Loucy (cell line): ENCODE measurements around the gene ATG13.

Experiments used
- H2AFZ ChIP-seq: fragments of 200-600 bp; sonication (generic); 2 replicates; pipeline ENCODE4 v1.6.0; 2016; ENCODE audit warnings: antibody characterized with exemption, mild to moderate bottlenecking, low read length, moderate library complexity
- H3F3A ChIP-seq: fragments of 200-600 bp; 2 replicates; pipeline ENCODE4 v1.6.0; 2016; ENCODE audit warnings: antibody characterized with exemption, low read depth, mild to moderate bottlenecking
- H3K27me3 ChIP-seq: fragments of 200-600 bp; sonication (generic); 2 replicates; pipeline ENCODE4 v1.6.1; 2014; ENCODE audit warnings: low read length, mild to moderate bottlenecking; ENCODE audit not compliant: insufficient read depth, poor library complexity, severe bottlenecking
- H3K36me3 ChIP-seq: fragments of 200-600 bp; sonication (generic); 2 replicates; pipeline ENCODE4 v1.6.1; 2016; ENCODE audit warnings: low read length; ENCODE audit not compliant: insufficient read depth
- H3K4me1 ChIP-seq: fragments of 200-600 bp; sonication (generic); 2 replicates; pipeline ENCODE4 v1.5.1; 2014; ENCODE audit warnings: low read length, mild to moderate bottlenecking; ENCODE audit not compliant: insufficient read depth, poor library complexity, severe bottlenecking
- H3K4me2 ChIP-seq: fragments of 200-600 bp; sonication (generic); 2 replicates; pipeline ENCODE4 v1.6.0; 2014; ENCODE audit warnings: antibody characterized with exemption, low read length, low read depth, mild to moderate bottlenecking; ENCODE audit not compliant: poor library complexity, severe bottlenecking
- H3K4me3 ChIP-seq: fragments of 200-600 bp; sonication (generic); 2 replicates; pipeline ENCODE4 v1.5.1; 2014; ENCODE audit warnings: low read length, mild to moderate bottlenecking, mixed read lengths; ENCODE audit not compliant: poor library complexity, severe bottlenecking
- H3K79me2 ChIP-seq: fragments of 200-600 bp; sonication (generic); 2 replicates; pipeline ENCODE4 v1.6.1; 2014; ENCODE audit warnings: low read length; ENCODE audit not compliant: insufficient read depth
- H3K9ac ChIP-seq: fragments of 200-600 bp; sonication (generic); 2 replicates; pipeline ENCODE4 v1.6.0; 2014; ENCODE audit warnings: mild to moderate bottlenecking, low read depth, low read length, moderate library complexity; ENCODE audit not compliant: poor library complexity, severe bottlenecking
- H3K9me2 ChIP-seq: fragments of 200-600 bp; sonication (generic); replicated peaks from 2 replicates; pipeline ENCODE4 v1.6.1; 2016; ENCODE audit warnings: low read depth, low read length, mixed read lengths
- H3K9me3 ChIP-seq: fragments of 200-600 bp; sonication (generic); 2 replicates; pipeline ENCODE4 v1.6.1; 2014; ENCODE audit warnings: mild to moderate bottlenecking, antibody characterized with exemption, low read length, low read depth; ENCODE audit not compliant: insufficient read depth
- H4K20me1 ChIP-seq: fragments of 200-600 bp; sonication (generic); 2 replicates; pipeline ENCODE4 v1.6.0; 2014; ENCODE audit warnings: antibody characterized with exemption, low read length, mild to moderate bottlenecking; ENCODE audit not compliant: insufficient read depth, poor library complexity, severe bottlenecking
- CTCF ChIP-seq: fragments of 200-600 bp; sonication (generic); conservative IDR thresholded peaks from 2 replicates; pipeline ENCODE4 v1.5.1; 2014; ENCODE audit warnings: mild to moderate bottlenecking, antibody characterized with exemption, low read length
- EZH2phosphoT487 ChIP-seq: fragments of 200-600 bp; IDR thresholded peaks from 2 replicates; pipeline ENCODE4 v1.6.1; 2018; ENCODE audit warnings: antibody characterized with exemption, mild to moderate bottlenecking, moderate library complexity, borderline replicate concordance

ATG13 gene

GRCh38 chr11:46597609-46598219 lies 19.6 kb upstream of the ATG13 start:
- Histone ChIP-seq H3K4me3 (no peak overlapping the region), H4K20me1 (peaks cover 9% of the 10 kb centered on the region), H3K4me1 (peaks cover 13% of the 10 kb centered on the region), H3K9ac (no peak overlapping the region), H2AFZ (no peak overlapping the region), H3K27me3 (no peaks in the 10 kb centered on the region), H3F3A (no peaks in the 10 kb centered on the region; the same call in 1 of the 2 replicates), H3K9me3 (no peaks in the 10 kb centered on the region), H3K36me3 (no peaks in the 10 kb centered on the region), H3K4me2 (no peak overlapping the region), H3K79me2 (peaks cover 11% of the 10 kb centered on the region), H3K9me2 (no peaks in the 10 kb centered on the region)
- no peak for TF ChIP-seq CTCF
- no peak for TF ChIP-seq EZH2phosphoT487

GRCh38 chr11:46599340-46600193 lies 17.8 kb upstream of the ATG13 start:
- H3K9ac ChIP-seq, result no peak overlapping the region
- H2AFZ ChIP-seq, result no peak overlapping the region
- H3F3A ChIP-seq, result no peaks in the 10 kb centered on the region; the same call in 1 of the 2 replicates
- peaks cover under 1% of the 10 kb centered on the region for H3K4me1 ChIP-seq
- no peaks in the 10 kb centered on the region for H4K20me1 ChIP-seq
- peaks cover 5% of the 10 kb centered on the region; the same call in 1 of the 2 replicates for H3K36me3 ChIP-seq
- no peaks in the 10 kb centered on the region for H3K79me2 ChIP-seq
- H3K9me3 ChIP-seq, result no peaks in the 10 kb centered on the region
- TF ChIP-seq CTCF (no peak), EZH2phosphoT487 (no peak)
- H3K9me2 ChIP-seq, result no peaks in the 10 kb centered on the region
- no peak overlapping the region for H3K4me2 ChIP-seq
- H3K27me3 ChIP-seq, result no peaks in the 10 kb centered on the region
- H3K4me3 ChIP-seq, result no peak overlapping the region

GRCh38 chr11:46600194-46600960 lies 17.0 kb upstream of the ATG13 start:
- peaks cover 5% of the 10 kb centered on the region; the same call in 1 of the 2 replicates for H3K36me3 ChIP-seq
- H3K4me1 ChIP-seq, result no peaks in the 10 kb centered on the region
- H3K9me2 ChIP-seq, result no peaks in the 10 kb centered on the region
- no peak overlapping the region for H3K4me3 ChIP-seq
- H3K27me3 ChIP-seq, result no peaks in the 10 kb centered on the region
- H3K79me2 ChIP-seq, result no peaks in the 10 kb centered on the region
- H3K9me3 ChIP-seq, result no peaks in the 10 kb centered on the region
- no peak overlapping the region for H2AFZ ChIP-seq
- H3K4me2 ChIP-seq, result no peak overlapping the region
- H4K20me1 ChIP-seq, result no peaks in the 10 kb centered on the region
- no peak overlapping the region for H3K9ac ChIP-seq
- H3F3A ChIP-seq, result no peaks in the 10 kb centered on the region; the same call in 1 of the 2 replicates
- TF ChIP-seq CTCF, result no peak
- no peak for TF ChIP-seq EZH2phosphoT487
